ENCODE data around the gene VILL. TPM values are rescaled to one million over a fixed set of nuclear protein-coding genes. Genes with fewer than 3 reads are reported as not detected.

VILL gene
- 1 to 10 TPM; 2.2 to 3.5 TPM for total RNA-seq
- 1 to 10 TPM in 1 of 2 donors, under 1 TPM in 1; 0.88 to 1.1 TPM for polyA plus RNA-seq

DNA sequence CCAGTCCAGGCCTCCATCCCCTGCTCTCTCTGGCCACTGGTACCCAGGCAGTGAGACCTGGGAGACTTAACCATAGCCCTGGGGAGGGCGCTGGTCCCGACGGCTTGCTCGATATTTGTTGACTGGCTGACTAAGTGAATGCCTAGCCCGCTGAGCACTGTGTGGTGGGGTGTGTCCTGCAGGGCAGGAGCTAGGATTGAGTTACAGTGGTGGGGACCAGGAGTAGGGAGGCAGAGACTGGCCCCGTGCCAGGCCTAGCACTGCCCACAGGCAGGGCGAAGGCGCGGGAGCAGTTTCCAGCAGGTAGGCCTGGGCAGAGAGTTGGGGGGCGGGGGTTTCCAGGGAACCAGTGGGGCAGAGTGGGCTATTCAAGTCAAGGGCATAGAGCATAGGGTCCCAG, at the start of gene VILL:
Gene VILL, plus strand, starts transcription at position 260 of the 400 bp plus-strand sequence. CDS start 2,887 bp downstream, outside the sequence.
- no peak within 1 kb of the TSS for H3K27ac ChIP-seq (ENCODE audit: low read depth in 1 of 2, low read length in 2 of 2)
- H3K27me3 ChIP-seq (ENCODE audit: control insufficient read depth in 4 of 4, insufficient read depth in 4 of 4, low read length in 3 of 4) = no peaks in the 10 kb centered on the region
- 81% methylated on average over 10 of the region's 10 CpGs for WGBS
- H3K4me1 ChIP-seq (ENCODE audit: control insufficient read depth in 4 of 4, insufficient read depth in 4 of 4, low read length in 3 of 4) = peaks cover 0 to 14% (median 6%) of the 10 kb centered on the region in 4 donors
- no peak within 1 kb of the TSS for H3K4me3 ChIP-seq (ENCODE audit: low read depth in 1 of 3, low read length in 3 of 3)
- no peaks in the 10 kb centered on the region for H3K36me3 ChIP-seq (ENCODE audit: control insufficient read depth in 4 of 4, insufficient read depth in 3 of 4, low read depth in 1 of 4, low read length in 3 of 4)
- H3K9ac ChIP-seq (ENCODE audit: low read depth in 1 of 2, low read length in 2 of 2) = no peak within 1 kb of the TSS
- H3K9me3 ChIP-seq (ENCODE audit: control insufficient read depth in 4 of 4, low read length in 3 of 4) = no peaks in the 10 kb centered on the region
- TF ChIP-seq, protein P1, sequence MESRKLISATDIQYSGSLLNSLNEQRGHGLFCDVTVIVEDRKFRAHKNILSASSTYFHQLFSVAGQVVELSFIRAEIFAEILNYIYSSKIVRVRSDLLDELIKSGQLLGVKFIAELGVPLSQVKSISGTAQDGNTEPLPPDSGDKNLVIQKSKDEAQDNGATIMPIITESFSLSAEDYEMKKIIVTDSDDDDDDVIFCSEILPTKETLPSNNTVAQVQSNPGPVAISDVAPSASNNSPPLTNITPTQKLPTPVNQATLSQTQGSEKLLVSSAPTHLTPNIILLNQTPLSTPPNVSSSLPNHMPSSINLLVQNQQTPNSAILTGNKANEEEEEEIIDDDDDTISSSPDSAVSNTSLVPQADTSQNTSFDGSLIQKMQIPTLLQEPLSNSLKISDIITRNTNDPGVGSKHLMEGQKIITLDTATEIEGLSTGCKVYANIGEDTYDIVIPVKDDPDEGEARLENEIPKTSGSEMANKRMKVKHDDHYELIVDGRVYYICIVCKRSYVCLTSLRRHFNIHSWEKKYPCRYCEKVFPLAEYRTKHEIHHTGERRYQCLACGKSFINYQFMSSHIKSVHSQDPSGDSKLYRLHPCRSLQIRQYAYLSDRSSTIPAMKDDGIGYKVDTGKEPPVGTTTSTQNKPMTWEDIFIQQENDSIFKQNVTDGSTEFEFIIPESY (IDR thresholded peaks at IDR 0.05) = no peak
- TF ChIP-seq RXRA (IDR thresholded peaks at IDR 0.05) = no peak
- TF ChIP-seq, protein P2, sequence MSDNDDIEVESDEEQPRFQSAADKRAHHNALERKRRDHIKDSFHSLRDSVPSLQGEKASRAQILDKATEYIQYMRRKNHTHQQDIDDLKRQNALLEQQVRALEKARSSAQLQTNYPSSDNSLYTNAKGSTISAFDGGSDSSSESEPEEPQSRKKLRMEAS (IDR thresholded peaks at IDR 0.05) = no peak
- TF ChIP-seq TAF1 (conservative IDR thresholded peaks at IDR 0.05) = no peak
- no peak for TF ChIP-seq FOXA1 (IDR thresholded peaks at IDR 0.05)
- no peak for TF ChIP-seq FOXA2 (IDR thresholded peaks at IDR 0.05)
- TF ChIP-seq, protein P3, sequence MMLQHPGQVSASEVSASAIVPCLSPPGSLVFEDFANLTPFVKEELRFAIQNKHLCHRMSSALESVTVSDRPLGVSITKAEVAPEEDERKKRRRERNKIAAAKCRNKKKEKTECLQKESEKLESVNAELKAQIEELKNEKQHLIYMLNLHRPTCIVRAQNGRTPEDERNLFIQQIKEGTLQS (IDR thresholded peaks at IDR 0.05) = no peak
- TF ChIP-seq YY1 (IDR thresholded peaks at IDR 0.05) = no peak
- TF ChIP-seq, protein P4, sequence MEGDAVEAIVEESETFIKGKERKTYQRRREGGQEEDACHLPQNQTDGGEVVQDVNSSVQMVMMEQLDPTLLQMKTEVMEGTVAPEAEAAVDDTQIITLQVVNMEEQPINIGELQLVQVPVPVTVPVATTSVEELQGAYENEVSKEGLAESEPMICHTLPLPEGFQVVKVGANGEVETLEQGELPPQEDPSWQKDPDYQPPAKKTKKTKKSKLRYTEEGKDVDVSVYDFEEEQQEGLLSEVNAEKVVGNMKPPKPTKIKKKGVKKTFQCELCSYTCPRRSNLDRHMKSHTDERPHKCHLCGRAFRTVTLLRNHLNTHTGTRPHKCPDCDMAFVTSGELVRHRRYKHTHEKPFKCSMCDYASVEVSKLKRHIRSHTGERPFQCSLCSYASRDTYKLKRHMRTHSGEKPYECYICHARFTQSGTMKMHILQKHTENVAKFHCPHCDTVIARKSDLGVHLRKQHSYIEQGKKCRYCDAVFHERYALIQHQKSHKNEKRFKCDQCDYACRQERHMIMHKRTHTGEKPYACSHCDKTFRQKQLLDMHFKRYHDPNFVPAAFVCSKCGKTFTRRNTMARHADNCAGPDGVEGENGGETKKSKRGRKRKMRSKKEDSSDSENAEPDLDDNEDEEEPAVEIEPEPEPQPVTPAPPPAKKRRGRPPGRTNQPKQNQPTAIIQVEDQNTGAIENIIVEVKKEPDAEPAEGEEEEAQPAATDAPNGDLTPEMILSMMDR (IDR thresholded peaks at IDR 0.05; ENCODE audit: low read depth, low read length, missing input control) = no peak
- no peak for DNase-seq (ENCODE audit: low spot score)

DNA sequence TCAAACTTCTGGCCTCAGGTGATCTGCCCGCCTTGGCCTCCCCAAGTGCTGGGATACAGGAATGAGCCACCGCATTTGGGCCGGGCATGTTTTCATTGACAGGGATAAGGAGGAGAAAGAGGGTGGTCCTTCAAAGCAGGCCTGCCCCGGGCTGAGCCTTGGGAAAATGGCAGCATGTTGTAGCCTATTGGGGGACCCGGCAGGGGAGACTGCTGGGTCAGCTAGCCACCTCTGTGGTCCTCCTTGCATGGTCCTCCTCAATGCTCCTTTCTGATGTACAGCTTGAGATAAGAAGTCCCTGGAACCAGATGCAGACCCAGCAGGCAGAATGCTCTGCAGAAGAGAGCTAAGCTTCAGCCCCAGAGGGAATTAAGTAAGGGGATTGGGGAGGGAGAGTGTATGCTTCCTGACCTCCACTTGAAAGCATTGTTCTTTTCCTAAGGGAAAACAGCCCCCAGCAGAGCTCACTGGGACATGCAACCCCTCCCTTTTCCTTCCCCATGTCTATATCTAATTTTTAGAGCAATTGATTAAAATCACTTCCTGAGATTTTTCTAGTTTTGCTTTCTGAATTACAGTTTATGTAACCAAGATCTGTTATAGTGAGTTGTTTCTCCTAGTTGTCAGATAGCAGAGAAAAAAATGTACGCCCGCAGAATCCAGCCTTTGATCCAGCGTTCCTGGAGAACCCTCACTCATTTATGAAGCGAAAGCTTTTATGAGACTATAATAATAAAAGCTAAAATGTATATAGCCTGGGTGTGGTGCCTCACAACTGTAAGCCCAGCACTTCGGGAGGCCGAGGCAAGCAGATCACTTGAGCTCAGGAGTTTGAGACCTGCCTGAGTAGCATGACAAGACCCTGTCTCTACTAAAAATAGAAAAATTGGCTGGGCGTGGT, 48.7 kb upstream of the VILL start:
- Histone ChIP-seq H3K4me1 (ENCODE audit: control insufficient read depth in 4 of 4, insufficient read depth in 4 of 4, low read length in 3 of 4) (peaks cover 8 to 28% (median 21%) of the 10 kb centered on the region in 4 donors), H3K9me3 (ENCODE audit: control insufficient read depth in 4 of 4, low read length in 3 of 4) (no peaks in the 10 kb centered on the region), H3K36me3 (ENCODE audit: control insufficient read depth in 4 of 4, insufficient read depth in 3 of 4, low read depth in 1 of 4, low read length in 3 of 4) (no peaks in the 10 kb centered on the region), H3K27ac (ENCODE audit: low read depth in 1 of 2, low read length in 2 of 2) (no peak overlapping the region), H3K4me3 (ENCODE audit: low read depth in 1 of 3, low read length in 3 of 3) (no peak overlapping the region), H3K9ac (ENCODE audit: low read depth in 1 of 2, low read length in 2 of 2) (no peak overlapping the region), H3K27me3 (ENCODE audit: control insufficient read depth in 4 of 4, insufficient read depth in 4 of 4, low read length in 3 of 4) (no peaks in the 10 kb centered on the region)
- no peak for DNase-seq (ENCODE audit: low spot score)
- TF ChIP-seq NR2F2 (IDR thresholded peaks at IDR 0.05) (no peak), FOXA2 (IDR thresholded peaks at IDR 0.05) (no peak), JUND (IDR thresholded peaks at IDR 0.05) (no peak), FOXA1 (IDR thresholded peaks at IDR 0.05) (no peak), RXRA (IDR thresholded peaks at IDR 0.05) (no peak), RAD21 (IDR thresholded peaks at IDR 0.05) (no peak), TAF1 (conservative IDR thresholded peaks at IDR 0.05) (no peak), EGR1 (IDR thresholded peaks at IDR 0.05; ENCODE audit: low read depth in 2 of 2) (no peak)
- TF ChIP-seq, protein P5, sequence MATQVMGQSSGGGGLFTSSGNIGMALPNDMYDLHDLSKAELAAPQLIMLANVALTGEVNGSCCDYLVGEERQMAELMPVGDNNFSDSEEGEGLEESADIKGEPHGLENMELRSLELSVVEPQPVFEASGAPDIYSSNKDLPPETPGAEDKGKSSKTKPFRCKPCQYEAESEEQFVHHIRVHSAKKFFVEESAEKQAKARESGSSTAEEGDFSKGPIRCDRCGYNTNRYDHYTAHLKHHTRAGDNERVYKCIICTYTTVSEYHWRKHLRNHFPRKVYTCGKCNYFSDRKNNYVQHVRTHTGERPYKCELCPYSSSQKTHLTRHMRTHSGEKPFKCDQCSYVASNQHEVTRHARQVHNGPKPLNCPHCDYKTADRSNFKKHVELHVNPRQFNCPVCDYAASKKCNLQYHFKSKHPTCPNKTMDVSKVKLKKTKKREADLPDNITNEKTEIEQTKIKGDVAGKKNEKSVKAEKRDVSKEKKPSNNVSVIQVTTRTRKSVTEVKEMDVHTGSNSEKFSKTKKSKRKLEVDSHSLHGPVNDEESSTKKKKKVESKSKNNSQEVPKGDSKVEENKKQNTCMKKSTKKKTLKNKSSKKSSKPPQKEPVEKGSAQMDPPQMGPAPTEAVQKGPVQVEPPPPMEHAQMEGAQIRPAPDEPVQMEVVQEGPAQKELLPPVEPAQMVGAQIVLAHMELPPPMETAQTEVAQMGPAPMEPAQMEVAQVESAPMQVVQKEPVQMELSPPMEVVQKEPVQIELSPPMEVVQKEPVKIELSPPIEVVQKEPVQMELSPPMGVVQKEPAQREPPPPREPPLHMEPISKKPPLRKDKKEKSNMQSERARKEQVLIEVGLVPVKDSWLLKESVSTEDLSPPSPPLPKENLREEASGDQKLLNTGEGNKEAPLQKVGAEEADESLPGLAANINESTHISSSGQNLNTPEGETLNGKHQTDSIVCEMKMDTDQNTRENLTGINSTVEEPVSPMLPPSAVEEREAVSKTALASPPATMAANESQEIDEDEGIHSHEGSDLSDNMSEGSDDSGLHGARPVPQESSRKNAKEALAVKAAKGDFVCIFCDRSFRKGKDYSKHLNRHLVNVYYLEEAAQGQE (IDR thresholded peaks at IDR 0.05) = no peak
- TF ChIP-seq, protein P4 (IDR thresholded peaks at IDR 0.05; ENCODE audit: low read depth, low read length, missing input control) = no peak
- TF ChIP-seq, protein P2 (IDR thresholded peaks at IDR 0.05) = no peak
- TF ChIP-seq, protein P3 (IDR thresholded peaks at IDR 0.05) = no peak
- WGBS = 80% methylated on average over 12 of the region's 12 CpGs

Data from liver (tissue), 9 donors.